ENCODE measurements around the gene ZNF282. TPM values are rescaled to one million over a fixed set of nuclear protein-coding genes. Genes with fewer than 3 reads are reported as not detected.

Gene ZNF282
- total and polyA plus RNA-seq, 2 donors from 2014 or later, result 9.3 to 24.5 TPM

- no peak for FAIRE-seq
- Histone ChIP-seq H3K9me3 (ENCODE audit: control insufficient read depth in 2 of 3, insufficient read depth in 1 of 3, low read length in 3 of 3) (no peaks in the 10 kb centered on the region), H3K36me3 (ENCODE audit: control insufficient read depth in 2 of 3, insufficient read depth in 3 of 3, low read length in 3 of 3) (peaks cover 18 to 38% (median 29%) of the 10 kb centered on the region in 3 donors), H3K9ac (ENCODE audit: low read length in 3 of 3) (no peak overlapping the region), H3K4me1 (ENCODE audit: control insufficient read depth in 2 of 3, insufficient read depth in 2 of 3, low read depth in 1 of 3, low read length in 3 of 3) (peaks cover 0 to 11% (median 5%) of the 10 kb centered on the region in 3 donors), H3K4me3 (ENCODE audit: low read length in 3 of 3) (no peak overlapping the region), H3K27me3 (ENCODE audit: control insufficient read depth, insufficient read depth, low read length) (no peaks in the 10 kb centered on the region), H3K27ac (ENCODE audit: low read depth in 2 of 2, low read length in 2 of 2) (no peak overlapping the region)
- intact Hi-C loops (cut with DNase I), result no loop called here
- TF ChIP-seq CTCF (IDR thresholded peaks at IDR 0.05; ENCODE audit: borderline replicate concordance, extremely low read depth, insufficient read depth), result no peak
- DNase-seq, result no peak
Measured at GRCh38 chr7:149199234-149199995, 4.1 kb downstream of the ZNF282 start.

- Histone ChIP-seq H3K27me3 (ENCODE audit: control insufficient read depth, insufficient read depth, low read length) (no peaks in the 10 kb centered on the region), H3K4me1 (ENCODE audit: control insufficient read depth in 2 of 3, insufficient read depth in 2 of 3, low read depth in 1 of 3, low read length in 3 of 3) (no peaks in the 10 kb centered on the region), H3K27ac (ENCODE audit: low read depth in 2 of 2, low read length in 2 of 2) (no peak overlapping the region), H3K9me3 (ENCODE audit: control insufficient read depth in 2 of 3, insufficient read depth in 1 of 3, low read length in 3 of 3) (no peaks in the 10 kb centered on the region), H3K4me3 (ENCODE audit: low read length in 3 of 3) (no peak overlapping the region), H3K36me3 (ENCODE audit: control insufficient read depth in 2 of 3, insufficient read depth in 3 of 3, low read length in 3 of 3) (peaks cover 20 to 53% (median 46%) of the 10 kb centered on the region in 3 donors), H3K9ac (ENCODE audit: low read length in 3 of 3) (no peak overlapping the region)
- no peak for FAIRE-seq
- TF ChIP-seq CTCF (IDR thresholded peaks at IDR 0.05; ENCODE audit: borderline replicate concordance, extremely low read depth, insufficient read depth), result no peak
- DNase-seq, result no peak
- intact Hi-C loops (cut with DNase I), result no loop called here
Measured at GRCh38 chr7:149202831-149203231, 7.5 kb downstream of the ZNF282 start.

DNA sequence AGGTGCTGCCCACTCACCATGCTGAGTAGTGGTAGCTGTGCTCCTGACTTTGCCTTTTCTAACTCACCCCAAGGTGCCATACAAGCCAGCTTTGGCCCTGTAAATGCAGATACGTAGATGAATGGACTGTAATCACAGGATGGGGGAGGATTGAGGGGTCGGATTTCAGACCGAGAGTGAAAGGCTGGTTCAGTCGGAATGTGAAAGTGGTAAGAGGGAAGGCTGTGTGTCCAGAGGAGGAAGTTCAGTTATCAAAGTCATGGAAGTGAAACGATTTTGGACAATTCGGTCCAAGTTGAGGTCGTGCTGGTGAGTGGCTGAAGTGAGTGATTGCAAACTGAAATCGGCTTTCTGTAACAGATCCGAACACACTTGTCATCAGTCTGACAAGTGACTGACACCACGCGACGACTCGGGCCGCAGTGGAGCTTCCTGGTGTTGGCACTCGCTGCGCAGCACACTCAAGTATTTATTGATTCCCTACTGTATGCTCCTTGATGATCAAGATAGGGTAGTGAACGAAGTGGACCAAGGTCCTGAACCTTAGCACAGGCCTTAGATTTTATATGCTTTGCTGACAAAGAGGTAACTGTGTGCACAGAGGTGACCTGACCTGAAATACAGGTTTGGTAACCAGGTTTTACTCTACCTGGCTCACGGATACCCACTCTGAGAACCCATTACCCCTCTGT, 10.5 kb downstream of the ZNF282 start:
- no peak for TF ChIP-seq CTCF (IDR thresholded peaks at IDR 0.05; ENCODE audit: borderline replicate concordance, extremely low read depth, insufficient read depth)
- Histone ChIP-seq H3K4me3 (ENCODE audit: low read length in 3 of 3) (no peak overlapping the region), H3K36me3 (ENCODE audit: control insufficient read depth in 2 of 3, insufficient read depth in 3 of 3, low read length in 3 of 3) (peaks cover 19 to 53% (median 43%) of the 10 kb centered on the region in 3 donors), H3K9ac (ENCODE audit: low read length in 3 of 3) (no peak overlapping the region), H3K27me3 (ENCODE audit: control insufficient read depth, insufficient read depth, low read length) (no peaks in the 10 kb centered on the region), H3K4me1 (ENCODE audit: control insufficient read depth in 2 of 3, insufficient read depth in 2 of 3, low read depth in 1 of 3, low read length in 3 of 3) (no peaks in the 10 kb centered on the region), H3K9me3 (ENCODE audit: control insufficient read depth in 2 of 3, insufficient read depth in 1 of 3, low read length in 3 of 3) (no peaks in the 10 kb centered on the region), H3K27ac (ENCODE audit: low read depth in 2 of 2, low read length in 2 of 2) (no peak overlapping the region)
- FAIRE-seq (no peak), DNase-seq (peak in 2 of 5 donors; percentile 22 to 25)
- intact Hi-C loops (cut with DNase I), result no loop called here
